Measurements from ENCODE around the gene CDK8. TPM values are rescaled to one million over a fixed set of nuclear protein-coding genes. Genes with fewer than 3 reads are reported as not detected.

Gene CDK8
- total RNA-seq, 1 experiment from 2014 or later = 35.1 TPM

- Histone ChIP-seq H3K4me3 (ENCODE audit: low read depth, low read length) (no peak overlapping the region), H3K4me1 (peaks cover 2% of the 10 kb centered on the region), H3K36me3 (ENCODE audit: control insufficient read depth, insufficient read depth, low read length) (no peaks in the 10 kb centered on the region), H3K27me3 (replicated peaks; ENCODE audit: control insufficient read depth, insufficient read depth, low read length) (no peaks in the 10 kb centered on the region), H3K9me3 (no peaks in the 10 kb centered on the region)
- ChIA-PET CTCF (no interaction called here), POLR2A (no interaction called here)
- no peaks in the 10 kb centered on the region for H3K27me3 Mint-ChIP-seq (ENCODE audit: insufficient read depth, unreplicated experiment)
- no peak for DNase-seq
- no peak overlapping the region for H3K27ac Mint-ChIP-seq (ENCODE audit: unreplicated experiment)
- H3K36me3 Mint-ChIP-seq (ENCODE audit: insufficient read depth, unreplicated experiment) = peaks cover 42% of the 10 kb centered on the region
- no peak for TF ChIP-seq CTCF (IDR thresholded peaks at IDR 0.05; ENCODE audit: insufficient read depth in 1 of 2, low read depth in 1 of 2, low read length in 1 of 2, severe bottlenecking in 1 of 2, unreplicated experiment in 1 of 2)
- H3K4me3 Mint-ChIP-seq (ENCODE audit: unreplicated experiment) = no peak overlapping the region
- H3K9me3 Mint-ChIP-seq (ENCODE audit: unreplicated experiment) = no peaks in the 10 kb centered on the region
- H3K4me1 Mint-ChIP-seq (ENCODE audit: low read depth, unreplicated experiment) = no peaks in the 10 kb centered on the region
- intact Hi-C loops (cut with micrococcal nuclease; ENCODE audit: unreplicated experiment) = no loop called here
- BruUV-seq (replicated peaks) = no TSS peak
Observed at GRCh38 chr13:26406791-26407190, 152.9 kb downstream of the CDK8 start.

- no peak overlapping the region for H3K4me3 ChIP-seq (ENCODE audit: low read depth, low read length)
- no peak for DNase-seq
- no TSS peak for BruUV-seq (replicated peaks)
- ChIA-PET POLR2A (interaction anchor here (0.6 kb wide), 2 partner anchors 85 to 543 kb away, joined by 3 to 5 read pairs; no protein-coding TSS in a partner anchor), CTCF (no interaction called here)
- H3K9me3 ChIP-seq = no peaks in the 10 kb centered on the region
- Mint-ChIP-seq H3K4me1 (ENCODE audit: low read depth, unreplicated experiment) (peaks cover 11% of the 10 kb centered on the region), H3K36me3 (ENCODE audit: insufficient read depth, unreplicated experiment) (peaks cover 25% of the 10 kb centered on the region), H3K9me3 (ENCODE audit: unreplicated experiment) (no peaks in the 10 kb centered on the region), H3K27me3 (ENCODE audit: insufficient read depth, unreplicated experiment) (no peaks in the 10 kb centered on the region), H3K4me3 (ENCODE audit: unreplicated experiment) (no peak overlapping the region), H3K27ac (ENCODE audit: unreplicated experiment) (no peak overlapping the region)
- no peak for TF ChIP-seq CTCF (IDR thresholded peaks at IDR 0.05; ENCODE audit: insufficient read depth in 1 of 2, low read depth in 1 of 2, low read length in 1 of 2, severe bottlenecking in 1 of 2, unreplicated experiment in 1 of 2)
- peaks cover 12% of the 10 kb centered on the region for H3K4me1 ChIP-seq
- H3K36me3 ChIP-seq (ENCODE audit: control insufficient read depth, insufficient read depth, low read length) = no peaks in the 10 kb centered on the region
- intact Hi-C loops (cut with micrococcal nuclease; ENCODE audit: unreplicated experiment) = loop anchor here (10.0 kb wide), 1 partner anchor 86 kb away; no protein-coding TSS in a partner anchor
- no peaks in the 10 kb centered on the region for H3K27me3 ChIP-seq (replicated peaks; ENCODE audit: control insufficient read depth, insufficient read depth, low read length)
Observed at GRCh38 chr13:26411206-26411605, 157.3 kb downstream of the CDK8 start.

DNA sequence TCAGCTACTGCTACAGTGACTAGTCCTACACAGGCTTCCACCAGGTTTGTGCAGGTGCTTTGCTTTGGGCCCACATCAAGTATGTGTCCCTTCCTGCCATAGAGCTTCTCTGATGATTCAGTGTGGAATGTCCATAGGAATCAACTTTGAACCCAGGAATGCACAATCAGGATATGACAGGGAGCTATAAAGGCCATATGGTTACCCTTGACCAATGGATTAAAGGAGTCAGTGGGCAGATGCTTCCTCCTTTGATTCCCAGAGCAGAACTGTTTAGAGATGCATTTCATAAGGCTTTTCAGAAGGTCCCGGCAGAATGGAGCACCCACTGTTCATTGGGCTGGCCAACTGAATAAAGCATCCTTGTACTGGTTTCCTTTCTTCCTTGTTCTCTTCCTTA is 158.3 kb downstream of the CDK8 start:
- H3K9me3 Mint-ChIP-seq (ENCODE audit: unreplicated experiment) = peaks cover 5% of the 10 kb centered on the region
- Histone ChIP-seq H3K4me1 (peaks cover 18% of the 10 kb centered on the region), H3K9me3 (no peaks in the 10 kb centered on the region), H3K4me3 (ENCODE audit: low read depth, low read length) (no peak overlapping the region), H3K27me3 (replicated peaks; ENCODE audit: control insufficient read depth, insufficient read depth, low read length) (no peaks in the 10 kb centered on the region), H3K36me3 (ENCODE audit: control insufficient read depth, insufficient read depth, low read length) (no peaks in the 10 kb centered on the region)
- POLR2A ChIA-PET = interaction anchor here (1.1 kb wide), 1 partner anchor 14 kb away, joined by 5 read pairs; no protein-coding TSS in a partner anchor
- H3K4me3 Mint-ChIP-seq (ENCODE audit: unreplicated experiment) = no peak overlapping the region
- H3K36me3 Mint-ChIP-seq (ENCODE audit: insufficient read depth, unreplicated experiment) = peaks cover 15% of the 10 kb centered on the region
- DNase-seq = peak in 1 of 2 experiments; percentile 20
- CTCF ChIA-PET = interaction anchor here (0.6 kb wide), 1 partner anchor 226 kb away, joined by 3 read pairs; no protein-coding TSS in a partner anchor
- intact Hi-C loops (cut with micrococcal nuclease; ENCODE audit: unreplicated experiment) = loop anchor here (10.0 kb wide), 1 partner anchor 87 kb away; no protein-coding TSS in a partner anchor
- H3K4me1 Mint-ChIP-seq (ENCODE audit: low read depth, unreplicated experiment) = peaks cover 15% of the 10 kb centered on the region
- BruUV-seq (replicated peaks) = no TSS peak
- no peaks in the 10 kb centered on the region for H3K27me3 Mint-ChIP-seq (ENCODE audit: insufficient read depth, unreplicated experiment)
- no peak for TF ChIP-seq CTCF (IDR thresholded peaks at IDR 0.05; ENCODE audit: insufficient read depth in 1 of 2, low read depth in 1 of 2, low read length in 1 of 2, severe bottlenecking in 1 of 2, unreplicated experiment in 1 of 2)
- H3K27ac Mint-ChIP-seq (ENCODE audit: unreplicated experiment) = no peak overlapping the region
